OCI-LY3 (cell line): ENCODE data around the gene GM2A.

Experiments
- H2AFZ ChIP-seq: fragments of 200-600, 300-600 bp; shearing (Covaris generic); 2 replicates; pipeline ENCODE4 v1.6.0; 2014; ENCODE audit warnings: antibody characterized with exemption, low read depth, low read length
- H3K27ac ChIP-seq: fragments of 200-600, 300-600 bp; sonication (generic); 2 replicates; pipeline ENCODE4 v1.5.1; 2014; ENCODE audit warnings: mild to moderate bottlenecking, low read length, moderate library complexity, mixed read lengths
- H3K27me3 ChIP-seq: fragments of 200-600, 300-600 bp; sonication (generic); 2 replicates; pipeline ENCODE4 v1.6.1; 2014; ENCODE audit warnings: low read depth, low read length, mixed read lengths
- H3K36me3 ChIP-seq: fragments of 200-600, 300-600 bp; sonication (generic); replicated peaks from 2 replicates; pipeline ENCODE3; 2014; ENCODE audit warnings: low read depth, low read length, mixed read lengths
- H3K4me1 ChIP-seq: fragments of 300-600, 200-600 bp; sonication (generic); 2 replicates; pipeline ENCODE4 v1.6.1; 2014; ENCODE audit warnings: low read length, mixed read lengths
- H3K4me2 ChIP-seq: fragments of 200-600, 300-600 bp; sonication (generic); 2 replicates; pipeline ENCODE4 v1.6.1; 2014; ENCODE audit warnings: low read length, mixed read lengths
- H3K4me3 ChIP-seq: fragments of 300-600, 200-600 bp; sonication (generic); 2 replicates; pipeline ENCODE4 v1.5.1; 2014; ENCODE audit warnings: antibody characterized with exemption, mild to moderate bottlenecking, low read length, moderate library complexity
- H3K79me2 ChIP-seq: fragments of 300-600, 200-600 bp; shearing (Covaris generic); 2 replicates; pipeline ENCODE4 v1.6.1; 2014; ENCODE audit warnings: mild to moderate bottlenecking, low read length, mixed read lengths
- H3K9ac ChIP-seq: fragments of 300-600, 200-600 bp; shearing (Covaris generic); 2 replicates; pipeline ENCODE4 v1.6.0; 2014; ENCODE audit warnings: mild to moderate bottlenecking, low read length, moderate library complexity
- H3K9me3 ChIP-seq: fragments of 200-600, 300-600 bp; shearing (Covaris generic); 2 replicates; pipeline ENCODE4 v1.6.1; 2014; ENCODE audit warnings: low read length, mixed read lengths; ENCODE audit not compliant: insufficient read depth
- H4K20me1 ChIP-seq: fragments of 200-600, 300-600 bp; sonication (generic); 2 replicates; pipeline ENCODE4 v1.6.1; 2016; ENCODE audit warnings: low read length, mixed read lengths; ENCODE audit not compliant: insufficient read depth
- EZH2phosphoT487 ChIP-seq: fragments of 200-600 bp; shearing (Covaris generic); IDR thresholded peaks from 2 replicates; pipeline ENCODE4 v1.6.1; 2018; ENCODE audit warnings: antibody characterized with exemption, mixed run types, low read depth
- TF ChIP-seq, protein P1 (sequence below): fragments of 200-600, 300-600 bp; sonication (generic); IDR thresholded peaks from 2 replicates; pipeline ENCODE4 v1.5.1; 2014; ENCODE audit warnings: antibody characterized with exemption, low read length, low read depth

GM2A gene

GRCh38 chr5:151252762-151253604, at the start of gene GM2A:
Gene GM2A, plus strand, starts transcription at chr5:151253185. Its CDS starts 32 bp downstream, at chr5:151253217.
- H4K20me1 ChIP-seq: peaks cover 2% of the 10 kb centered on the region; the same call in 1 of the 2 replicates
- TF ChIP-seq, protein P1, sequence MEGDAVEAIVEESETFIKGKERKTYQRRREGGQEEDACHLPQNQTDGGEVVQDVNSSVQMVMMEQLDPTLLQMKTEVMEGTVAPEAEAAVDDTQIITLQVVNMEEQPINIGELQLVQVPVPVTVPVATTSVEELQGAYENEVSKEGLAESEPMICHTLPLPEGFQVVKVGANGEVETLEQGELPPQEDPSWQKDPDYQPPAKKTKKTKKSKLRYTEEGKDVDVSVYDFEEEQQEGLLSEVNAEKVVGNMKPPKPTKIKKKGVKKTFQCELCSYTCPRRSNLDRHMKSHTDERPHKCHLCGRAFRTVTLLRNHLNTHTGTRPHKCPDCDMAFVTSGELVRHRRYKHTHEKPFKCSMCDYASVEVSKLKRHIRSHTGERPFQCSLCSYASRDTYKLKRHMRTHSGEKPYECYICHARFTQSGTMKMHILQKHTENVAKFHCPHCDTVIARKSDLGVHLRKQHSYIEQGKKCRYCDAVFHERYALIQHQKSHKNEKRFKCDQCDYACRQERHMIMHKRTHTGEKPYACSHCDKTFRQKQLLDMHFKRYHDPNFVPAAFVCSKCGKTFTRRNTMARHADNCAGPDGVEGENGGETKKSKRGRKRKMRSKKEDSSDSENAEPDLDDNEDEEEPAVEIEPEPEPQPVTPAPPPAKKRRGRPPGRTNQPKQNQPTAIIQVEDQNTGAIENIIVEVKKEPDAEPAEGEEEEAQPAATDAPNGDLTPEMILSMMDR: no peak
- no peak for TF ChIP-seq EZH2phosphoT487
- peak within 1 kb of the TSS; percentile 98 for H3K4me3 ChIP-seq
- H3K9ac ChIP-seq: peak within 1 kb of the TSS; percentile 91
- H3K27ac ChIP-seq: peak within 1 kb of the TSS; percentile 82
- peaks cover 58% of the 10 kb centered on the region for H3K4me1 ChIP-seq
- peak within 1 kb of the TSS; percentile 78 for H2AFZ ChIP-seq
- no peaks in the 10 kb centered on the region for H3K9me3 ChIP-seq
- no peaks in the 10 kb centered on the region for H3K27me3 ChIP-seq
- peak within 1 kb of the TSS; percentile 96 for H3K4me2 ChIP-seq
- peaks cover 7% of the 10 kb centered on the region for H3K36me3 ChIP-seq
- H3K79me2 ChIP-seq: peaks cover 48% of the 10 kb centered on the region

GRCh38 chr5:151204051-151204450, 48.9 kb upstream of the GM2A start:
- peaks cover 17% of the 10 kb centered on the region for H3K36me3 ChIP-seq
- no peak overlapping the region for H3K4me3 ChIP-seq
- no peaks in the 10 kb centered on the region for H4K20me1 ChIP-seq
- no peaks in the 10 kb centered on the region for H3K4me1 ChIP-seq
- H3K9ac ChIP-seq: no peak overlapping the region
- no peaks in the 10 kb centered on the region for H3K9me3 ChIP-seq
- 0 out of 2 replicates have a peak, but pooled peaks cover 7% of the 10 kb centered on the region for H3K79me2 ChIP-seq
- no peak overlapping the region for H3K4me2 ChIP-seq
- H3K27me3 ChIP-seq: no peaks in the 10 kb centered on the region
- no peak overlapping the region for H2AFZ ChIP-seq
- no peak overlapping the region for H3K27ac ChIP-seq
- no peak for TF ChIP-seq EZH2phosphoT487
- TF ChIP-seq, protein P1: no peak

GRCh38 chr5:151205411-151205810, 47.6 kb upstream of the GM2A start:
- TF ChIP-seq, protein P1: no peak
- no peak for TF ChIP-seq EZH2phosphoT487
- Histone ChIP-seq H3K79me2 (peaks cover 10% of the 10 kb centered on the region; the same call in 1 of the 2 replicates), H3K27ac (no peak overlapping the region), H3K4me3 (no peak overlapping the region), H3K36me3 (peaks cover 17% of the 10 kb centered on the region), H3K4me1 (peaks cover 4% of the 10 kb centered on the region; the same call in 1 of the 2 replicates), H3K9ac (no peak overlapping the region), H3K4me2 (no peak overlapping the region), H3K27me3 (no peaks in the 10 kb centered on the region), H4K20me1 (no peaks in the 10 kb centered on the region), H2AFZ (no peak overlapping the region), H3K9me3 (no peaks in the 10 kb centered on the region)

DNA sequence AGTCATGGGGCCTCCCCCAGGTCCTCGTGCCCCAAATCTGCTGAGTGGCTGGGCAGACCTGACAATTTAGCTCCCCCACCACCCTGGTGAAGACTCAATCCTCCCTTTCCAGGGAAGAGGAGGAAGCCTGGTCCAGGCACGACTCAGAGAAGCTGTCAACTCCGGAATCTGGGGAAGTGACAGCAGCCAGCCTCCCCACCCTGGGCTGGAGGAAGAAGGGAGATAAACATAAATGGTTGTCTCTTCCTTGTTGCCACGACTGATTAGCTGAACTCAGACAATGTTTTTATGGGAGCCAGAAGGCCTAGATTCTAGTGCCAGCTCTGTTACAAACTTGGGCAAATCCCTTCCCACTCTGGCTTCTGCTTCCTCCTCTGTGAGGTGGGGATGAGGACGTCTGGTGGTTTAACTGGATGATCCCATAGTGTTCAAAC, 44.5 kb upstream of the GM2A start:
- Histone ChIP-seq H3K79me2 (peaks cover 23% of the 10 kb centered on the region), H3K9me3 (peaks cover 9% of the 10 kb centered on the region; the same call in 1 of the 2 replicates), H2AFZ (no peak overlapping the region), H3K27me3 (no peaks in the 10 kb centered on the region), H4K20me1 (no peaks in the 10 kb centered on the region), H3K4me1 (peaks cover 35% of the 10 kb centered on the region), H3K9ac (no peak overlapping the region), H3K27ac (no peak overlapping the region), H3K4me3 (no peak overlapping the region), H3K4me2 (no peak overlapping the region), H3K36me3 (peaks cover 14% of the 10 kb centered on the region)
- no peak for TF ChIP-seq EZH2phosphoT487
